ENCODE results near the gene AGRN. TPM values are rescaled to one million over a fixed set of nuclear protein-coding genes. Genes with fewer than 3 reads are reported as not detected.

The AGRN gene
- polyA plus RNA-seq, 1 experiment: 28.3 TPM

- Histone ChIP-seq H3K27ac (ENCODE audit: low read depth, low read length) (no peak overlapping the region), H3K4me3 (ENCODE audit: low read depth, low read length) (no peak overlapping the region), H3K27me3 (ENCODE audit: control insufficient read depth, insufficient read depth, low read length) (peaks cover 35% of the 10 kb centered on the region), H3K9me3 (ENCODE audit: control insufficient read depth, insufficient read depth, low read length) (peaks cover 9% of the 10 kb centered on the region; the same call in 1 of the 2 replicates)
- no peak for DNase-seq (ENCODE audit: low read depth, low spot score)
- ChIA-PET CTCF (interaction anchor here (1.3 kb wide), 1 partner anchor 83 kb away, joined by 4 read pairs; no protein-coding TSS in a partner anchor), POLR2A (no interaction called here)
- no peak for TF ChIP-seq CTCF (IDR thresholded peaks at IDR 0.05; ENCODE audit: low read depth, low read length)
These were observed 38.4 kb upstream of the AGRN start for GRCh38 chr1:981491-981954.

- H3K27ac ChIP-seq (ENCODE audit: low read depth, low read length): no peak within 1 kb of the TSS
- H3K9me3 ChIP-seq (ENCODE audit: control insufficient read depth, insufficient read depth, low read length): peaks cover 9% of the 10 kb centered on the region; the same call in 1 of the 2 replicates
- H3K27me3 ChIP-seq (ENCODE audit: control insufficient read depth, insufficient read depth, low read length): peaks cover 35% of the 10 kb centered on the region
- TF ChIP-seq CTCF (IDR thresholded peaks at IDR 0.05; ENCODE audit: low read depth, low read length): no peak
- DNase-seq (ENCODE audit: low read depth, low spot score): no peak
- CTCF ChIA-PET: interaction anchor here (1.1 to 1.9 kb wide), 4 partner anchors 20 to 140 kb away, joined by 3 to 13 read pairs (median 4); no protein-coding TSS in a partner anchor
- POLR2A ChIA-PET: no interaction called here
- no peak within 1 kb of the TSS for H3K4me3 ChIP-seq (ENCODE audit: low read depth, low read length)
These were observed 37.9 kb upstream of the AGRN start, which contains the start of gene PERM1 for GRCh38 chr1:981955-982558. Gene PERM1 (minus strand): TSS chr1:982093. CDS start chr1:981029, 1,064 bp downstream.

- no peak for DNase-seq (ENCODE audit: low read depth, low spot score)
- Histone ChIP-seq H3K27ac (ENCODE audit: low read depth, low read length) (no peak overlapping the region), H3K27me3 (ENCODE audit: control insufficient read depth, insufficient read depth, low read length) (peaks cover 35% of the 10 kb centered on the region), H3K4me3 (ENCODE audit: low read depth, low read length) (no peak overlapping the region), H3K9me3 (ENCODE audit: control insufficient read depth, insufficient read depth, low read length) (peaks cover 9% of the 10 kb centered on the region; the same call in 1 of the 2 replicates)
- ChIA-PET POLR2A (no interaction called here), CTCF (interaction anchor here (0.5 to 2.1 kb wide), 10 partner anchors 11 to 310 kb away, joined by 3 to 13 read pairs (median 3); no protein-coding TSS in a partner anchor)
- no peak for TF ChIP-seq CTCF (IDR thresholded peaks at IDR 0.05; ENCODE audit: low read depth, low read length)
These were observed 37.0 kb upstream of the AGRN start for GRCh38 chr1:982765-983436.

- peak; percentile 78 for TF ChIP-seq CTCF (IDR thresholded peaks at IDR 0.05; ENCODE audit: low read depth, low read length)
- Histone ChIP-seq H3K9me3 (ENCODE audit: control insufficient read depth, insufficient read depth, low read length) (no peaks in the 10 kb centered on the region; the same call in 1 of the 2 replicates), H3K27me3 (ENCODE audit: control insufficient read depth, insufficient read depth, low read length) (peaks cover 35% of the 10 kb centered on the region), H3K4me3 (ENCODE audit: low read depth, low read length) (peak overlapping the region; percentile 17), H3K27ac (ENCODE audit: low read depth, low read length) (no peak overlapping the region)
- POLR2A ChIA-PET: no interaction called here
- CTCF ChIA-PET: interaction anchor here (0.5 to 2.1 kb wide), 22 partner anchors 8 to 309 kb away, joined by 3 to 15 read pairs (median 4); partner anchors contain the start of gene NOC2L
- no peak for DNase-seq (ENCODE audit: low read depth, low spot score)
These were observed 36.0 kb upstream of the AGRN start for GRCh38 chr1:983798-984475.
